OCI-LY3 (cell line): ENCODE results near the gene CMPK2.

ENCODE experiments used
- H2AFZ ChIP-seq: fragments of 200-600, 300-600 bp; shearing (Covaris generic); 2 replicates; pipeline ENCODE4 v1.6.0; 2014; ENCODE audit warnings: antibody characterized with exemption, low read depth, low read length
- H3K27ac ChIP-seq: fragments of 200-600, 300-600 bp; sonication (generic); 2 replicates; pipeline ENCODE4 v1.5.1; 2014; ENCODE audit warnings: mild to moderate bottlenecking, low read length, moderate library complexity, mixed read lengths
- H3K27me3 ChIP-seq: fragments of 200-600, 300-600 bp; sonication (generic); 2 replicates; pipeline ENCODE4 v1.6.1; 2014; ENCODE audit warnings: low read depth, low read length, mixed read lengths
- H3K36me3 ChIP-seq: fragments of 200-600, 300-600 bp; sonication (generic); replicated peaks from 2 replicates; pipeline ENCODE3; 2014; ENCODE audit warnings: low read depth, low read length, mixed read lengths
- H3K4me1 ChIP-seq: fragments of 300-600, 200-600 bp; sonication (generic); 2 replicates; pipeline ENCODE4 v1.6.1; 2014; ENCODE audit warnings: low read length, mixed read lengths
- H3K4me2 ChIP-seq: fragments of 200-600, 300-600 bp; sonication (generic); 2 replicates; pipeline ENCODE4 v1.6.1; 2014; ENCODE audit warnings: low read length, mixed read lengths
- H3K4me3 ChIP-seq: fragments of 300-600, 200-600 bp; sonication (generic); 2 replicates; pipeline ENCODE4 v1.5.1; 2014; ENCODE audit warnings: antibody characterized with exemption, mild to moderate bottlenecking, low read length, moderate library complexity
- H3K79me2 ChIP-seq: fragments of 300-600, 200-600 bp; shearing (Covaris generic); 2 replicates; pipeline ENCODE4 v1.6.1; 2014; ENCODE audit warnings: mild to moderate bottlenecking, low read length, mixed read lengths
- H3K9ac ChIP-seq: fragments of 300-600, 200-600 bp; shearing (Covaris generic); 2 replicates; pipeline ENCODE4 v1.6.0; 2014; ENCODE audit warnings: mild to moderate bottlenecking, low read length, moderate library complexity
- H3K9me3 ChIP-seq: fragments of 200-600, 300-600 bp; shearing (Covaris generic); 2 replicates; pipeline ENCODE4 v1.6.1; 2014; ENCODE audit warnings: low read length, mixed read lengths; ENCODE audit not compliant: insufficient read depth
- H4K20me1 ChIP-seq: fragments of 200-600, 300-600 bp; sonication (generic); 2 replicates; pipeline ENCODE4 v1.6.1; 2016; ENCODE audit warnings: low read length, mixed read lengths; ENCODE audit not compliant: insufficient read depth
- EZH2phosphoT487 ChIP-seq: fragments of 200-600 bp; shearing (Covaris generic); IDR thresholded peaks from 2 replicates; pipeline ENCODE4 v1.6.1; 2018; ENCODE audit warnings: antibody characterized with exemption, mixed run types, low read depth
- TF ChIP-seq, protein P1 (sequence below): fragments of 200-600, 300-600 bp; sonication (generic); IDR thresholded peaks from 2 replicates; pipeline ENCODE4 v1.5.1; 2014; ENCODE audit warnings: antibody characterized with exemption, low read length, low read depth

CMPK2 gene

DNA sequence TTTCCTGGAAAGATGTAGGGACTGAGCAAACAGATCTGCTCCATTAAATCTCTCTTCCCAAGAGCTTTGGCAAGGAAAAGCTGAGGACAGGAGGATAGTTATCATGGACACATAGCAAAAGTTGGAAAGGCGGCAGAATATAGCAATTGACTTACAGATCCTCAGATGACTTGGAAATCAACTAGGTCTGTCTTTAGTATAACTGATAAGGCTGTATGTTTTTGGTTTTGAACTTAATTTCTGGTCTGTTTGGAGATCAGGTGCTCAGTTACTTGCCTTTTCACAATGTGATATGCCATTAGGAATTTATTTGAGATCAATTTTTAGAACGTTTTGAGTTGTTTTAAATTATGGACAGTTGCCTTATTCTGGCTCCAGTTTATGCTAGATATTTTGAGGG, 19.8 kb upstream of the CMPK2 start:
- no peak overlapping the region for H3K9ac ChIP-seq
- H3K4me2 ChIP-seq = no peak overlapping the region
- H2AFZ ChIP-seq = no peak overlapping the region
- no peaks in the 10 kb centered on the region for H3K36me3 ChIP-seq
- TF ChIP-seq EZH2phosphoT487 = no peak
- TF ChIP-seq, protein P1, sequence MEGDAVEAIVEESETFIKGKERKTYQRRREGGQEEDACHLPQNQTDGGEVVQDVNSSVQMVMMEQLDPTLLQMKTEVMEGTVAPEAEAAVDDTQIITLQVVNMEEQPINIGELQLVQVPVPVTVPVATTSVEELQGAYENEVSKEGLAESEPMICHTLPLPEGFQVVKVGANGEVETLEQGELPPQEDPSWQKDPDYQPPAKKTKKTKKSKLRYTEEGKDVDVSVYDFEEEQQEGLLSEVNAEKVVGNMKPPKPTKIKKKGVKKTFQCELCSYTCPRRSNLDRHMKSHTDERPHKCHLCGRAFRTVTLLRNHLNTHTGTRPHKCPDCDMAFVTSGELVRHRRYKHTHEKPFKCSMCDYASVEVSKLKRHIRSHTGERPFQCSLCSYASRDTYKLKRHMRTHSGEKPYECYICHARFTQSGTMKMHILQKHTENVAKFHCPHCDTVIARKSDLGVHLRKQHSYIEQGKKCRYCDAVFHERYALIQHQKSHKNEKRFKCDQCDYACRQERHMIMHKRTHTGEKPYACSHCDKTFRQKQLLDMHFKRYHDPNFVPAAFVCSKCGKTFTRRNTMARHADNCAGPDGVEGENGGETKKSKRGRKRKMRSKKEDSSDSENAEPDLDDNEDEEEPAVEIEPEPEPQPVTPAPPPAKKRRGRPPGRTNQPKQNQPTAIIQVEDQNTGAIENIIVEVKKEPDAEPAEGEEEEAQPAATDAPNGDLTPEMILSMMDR = no peak
- no peaks in the 10 kb centered on the region for H3K9me3 ChIP-seq
- H3K4me1 ChIP-seq = no peaks in the 10 kb centered on the region
- H4K20me1 ChIP-seq = no peaks in the 10 kb centered on the region
- H3K27me3 ChIP-seq = no peaks in the 10 kb centered on the region; the same call in 1 of the 2 replicates
- H3K27ac ChIP-seq = no peak overlapping the region
- H3K4me3 ChIP-seq = no peak overlapping the region
- no peaks in the 10 kb centered on the region for H3K79me2 ChIP-seq

DNA sequence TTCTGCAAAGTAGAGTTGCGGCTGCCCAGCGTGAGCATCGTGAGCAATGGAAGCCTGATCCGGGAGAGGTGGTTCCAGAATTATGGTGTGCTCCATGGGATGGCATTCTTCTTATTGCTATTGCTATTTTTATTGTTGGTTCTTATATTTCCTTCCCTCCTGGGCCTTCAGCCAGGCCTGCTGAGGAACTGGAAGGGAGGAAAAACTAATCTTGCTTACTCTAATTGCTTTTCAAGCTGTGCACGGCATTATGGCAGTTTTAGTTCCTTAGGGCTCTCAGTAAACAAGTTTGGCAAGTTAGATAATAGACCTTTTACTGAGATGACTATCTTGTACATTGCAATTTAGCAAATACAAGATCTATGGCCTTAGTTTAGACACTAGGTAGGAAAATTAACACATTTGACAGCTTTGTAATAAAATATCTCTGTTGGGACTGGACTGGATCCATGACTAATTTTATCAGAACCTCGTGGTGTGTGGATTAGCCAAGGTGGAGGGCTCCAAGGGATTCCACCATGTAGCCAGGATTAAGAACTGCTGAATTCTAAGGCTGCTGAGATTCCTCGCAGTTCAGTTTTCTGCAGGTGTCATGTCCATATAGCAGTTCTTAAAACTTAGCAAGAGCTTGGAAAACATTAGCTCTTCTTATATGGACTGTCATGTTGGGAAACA, 17.9 kb upstream of the CMPK2 start:
- Histone ChIP-seq H3K36me3 (no peaks in the 10 kb centered on the region), H3K9me3 (no peaks in the 10 kb centered on the region), H3K4me1 (no peaks in the 10 kb centered on the region), H4K20me1 (no peaks in the 10 kb centered on the region), H3K27me3 (peaks cover 5% of the 10 kb centered on the region; the same call in 1 of the 2 replicates), H3K79me2 (no peaks in the 10 kb centered on the region), H3K4me3 (no peak overlapping the region), H3K9ac (no peak overlapping the region), H2AFZ (no peak overlapping the region), H3K27ac (no peak overlapping the region), H3K4me2 (no peak overlapping the region)
- TF ChIP-seq EZH2phosphoT487 = no peak
- TF ChIP-seq, protein P1 = no peak

DNA sequence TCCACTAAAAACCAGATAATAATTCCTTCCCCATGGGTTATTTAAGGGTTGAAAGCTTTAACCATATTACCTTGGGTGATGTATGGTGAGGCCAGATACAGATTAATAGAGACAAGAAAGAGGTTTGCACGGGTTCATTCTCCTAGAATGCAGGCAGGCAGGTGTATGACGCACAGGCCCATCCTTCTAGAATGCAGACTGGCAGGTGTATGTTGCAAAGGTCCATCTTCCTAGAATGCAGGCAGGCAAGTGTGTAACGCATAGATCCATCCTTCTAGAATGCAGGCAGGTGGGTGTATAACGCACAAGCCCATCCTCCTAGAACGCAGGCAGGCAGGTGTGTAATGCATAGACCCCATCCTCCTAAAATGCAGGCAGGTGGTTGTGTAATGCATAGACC, 15.8 kb upstream of the CMPK2 start:
- peaks cover 15% of the 10 kb centered on the region for H3K4me1 ChIP-seq
- H3K27ac ChIP-seq = no peak overlapping the region
- H3K4me3 ChIP-seq = no peak overlapping the region
- H3K4me2 ChIP-seq = no peak overlapping the region
- H3K79me2 ChIP-seq = no peaks in the 10 kb centered on the region
- no peaks in the 10 kb centered on the region for H3K36me3 ChIP-seq
- H4K20me1 ChIP-seq = no peaks in the 10 kb centered on the region
- no peak overlapping the region for H2AFZ ChIP-seq
- TF ChIP-seq, protein P1 = no peak
- no peaks in the 10 kb centered on the region for H3K9me3 ChIP-seq
- no peak overlapping the region for H3K9ac ChIP-seq
- peaks cover 5% of the 10 kb centered on the region; the same call in 1 of the 2 replicates for H3K27me3 ChIP-seq

DNA sequence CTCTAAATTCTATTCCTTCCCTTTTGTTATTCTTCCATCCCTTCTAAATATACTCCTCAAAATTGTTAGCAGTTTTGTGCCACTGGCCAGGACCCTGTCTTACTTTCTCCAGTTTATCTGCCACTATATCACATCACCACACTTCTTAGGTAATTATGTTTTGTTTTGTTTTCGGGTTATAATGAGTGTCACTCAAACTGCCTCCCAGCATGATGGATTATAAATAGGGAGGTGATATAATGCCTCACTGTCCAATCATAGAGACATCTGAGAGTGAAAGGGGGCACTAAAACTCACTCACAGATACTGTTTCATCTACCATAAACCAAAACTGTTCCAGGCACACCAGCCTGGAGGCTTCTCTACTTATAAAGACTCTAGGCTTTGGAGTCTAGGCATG, 15.3 kb upstream of the CMPK2 start:
- Histone ChIP-seq H3K4me1 (peaks cover 20% of the 10 kb centered on the region), H3K4me3 (no peak overlapping the region), H3K79me2 (no peaks in the 10 kb centered on the region), H3K27me3 (peaks cover 5% of the 10 kb centered on the region; the same call in 1 of the 2 replicates), H4K20me1 (no peaks in the 10 kb centered on the region), H2AFZ (no peak overlapping the region), H3K27ac (no peak overlapping the region), H3K36me3 (no peaks in the 10 kb centered on the region), H3K9ac (no peak overlapping the region), H3K9me3 (no peaks in the 10 kb centered on the region), H3K4me2 (no peak overlapping the region)
- no peak for TF ChIP-seq EZH2phosphoT487
- TF ChIP-seq, protein P1 = no peak
